ENCODE data around the gene MACROD1. TPM values are rescaled to one million over a fixed set of nuclear protein-coding genes. Genes with fewer than 3 reads are reported as not detected.

MACROD1 gene
- total and polyA plus RNA-seq, 5 donors from 2014 or later = 5.3 to 12.7 (median 6.5) TPM

- Histone ChIP-seq H3K4me1 (ENCODE audit: control insufficient read depth, insufficient read depth, low read length, poor library complexity, severe bottlenecking) (peaks cover 41% of the 10 kb centered on the region), H3K36me3 (ENCODE audit: control insufficient read depth, insufficient read depth, low read length) (peaks cover 45% of the 10 kb centered on the region), H3K9me3 (ENCODE audit: control insufficient read depth in 2 of 2, low read length in 2 of 2) (no peaks in the 10 kb centered on the region), H3K27ac (ENCODE audit: insufficient read depth, low read length, poor library complexity, severe bottlenecking) (peak overlapping the region; percentile 85), H3K27me3 (ENCODE audit: control insufficient read depth, insufficient read depth, low read length) (no peaks in the 10 kb centered on the region), H3K4me3 (ENCODE audit: low read depth, low read length) (peak overlapping the region; percentile 84)
- H3K4me3 Mint-ChIP-seq = peak overlapping the region; percentile 93 to 99 (median 96)
- peaks cover 19% of the 10 kb centered on the region for H3K36me3 Mint-ChIP-seq
- no peaks in the 10 kb centered on the region for H3K9me3 Mint-ChIP-seq
- H3K27ac Mint-ChIP-seq = peak overlapping the region; percentile 91 to 96 (median 94)
- DNase-seq (peak; percentile 54 to 90 (median 74)), ATAC-seq (ENCODE audit: low read depth in 2 of 2) (peak; percentile 76 to 78)
- H3K4me1 Mint-ChIP-seq = peaks cover 7 to 64% (median 28%) of the 10 kb centered on the region in 4 donors
- H3K27me3 Mint-ChIP-seq = no peaks in the 10 kb centered on the region
Observed at GRCh38 chr11:64207256-64208085, 41.6 kb upstream of the MACROD1 start.

- H3K27ac Mint-ChIP-seq = peak within 1 kb of the TSS; percentile 91 to 96 (median 94)
- peak; percentile 54 to 93 (median 63) for DNase-seq
- H3K4me1 Mint-ChIP-seq = peaks cover 6 to 60% (median 22%) of the 10 kb centered on the region in 4 donors
- H3K36me3 Mint-ChIP-seq = peaks cover 19% of the 10 kb centered on the region
- H3K9me3 Mint-ChIP-seq = no peaks in the 10 kb centered on the region
- peak; percentile 65 for ATAC-seq (ENCODE audit: low read depth in 2 of 2)
- H3K27me3 Mint-ChIP-seq = no peaks in the 10 kb centered on the region
- peak within 1 kb of the TSS; percentile 93 to 99 (median 96) for H3K4me3 Mint-ChIP-seq
- H3K36me3 ChIP-seq (ENCODE audit: control insufficient read depth, insufficient read depth, low read length) = peaks cover 44% of the 10 kb centered on the region
- peak within 1 kb of the TSS; percentile 84 for H3K4me3 ChIP-seq (ENCODE audit: low read depth, low read length)
- peaks cover 41% of the 10 kb centered on the region for H3K4me1 ChIP-seq (ENCODE audit: control insufficient read depth, insufficient read depth, low read length, poor library complexity, severe bottlenecking)
- peak within 1 kb of the TSS; percentile 85 for H3K27ac ChIP-seq (ENCODE audit: insufficient read depth, low read length, poor library complexity, severe bottlenecking)
- H3K27me3 ChIP-seq (ENCODE audit: control insufficient read depth, insufficient read depth, low read length) = no peaks in the 10 kb centered on the region
- no peaks in the 10 kb centered on the region for H3K9me3 ChIP-seq (ENCODE audit: control insufficient read depth in 2 of 2, low read length in 2 of 2)
Observed at GRCh38 chr11:64206457-64207255, 40.7 kb upstream of the MACROD1 start, which contains the start of gene FERMT3. FERMT3 (plus strand) TSS chr11:64206721; CDS start chr11:64207365, 644 bp downstream.

DNA sequence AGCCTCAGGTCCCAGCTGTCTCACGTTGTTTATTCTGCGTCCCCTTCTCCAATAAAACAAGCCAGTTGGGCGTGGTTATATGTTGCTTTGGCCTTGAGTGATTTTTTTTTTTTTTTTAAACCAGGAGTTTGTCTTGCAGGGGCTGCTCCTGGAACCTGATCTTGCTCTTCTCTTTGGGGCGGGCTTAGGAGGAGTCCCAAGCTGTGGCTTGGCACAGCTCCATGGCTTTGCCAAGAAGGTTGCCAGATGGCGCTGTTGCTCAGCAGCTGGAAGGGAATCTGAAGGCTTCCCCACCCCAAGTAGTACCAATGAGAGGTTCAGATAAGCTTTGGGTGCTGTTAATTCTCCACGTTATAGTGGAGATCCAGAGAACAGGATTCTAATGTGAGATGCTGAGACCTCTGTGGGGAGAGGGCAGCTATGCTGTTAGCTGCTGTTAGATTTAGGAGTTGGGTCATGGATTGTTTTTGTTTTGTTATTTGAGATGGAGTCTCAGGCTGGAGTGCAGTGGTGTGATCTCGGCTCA is 38.6 kb upstream of the MACROD1 start:
- ATAC-seq (ENCODE audit: low read depth in 2 of 2) (peak; percentile 44 to 54), DNase-seq (peak; percentile 71 to 86 (median 83))
- Histone ChIP-seq H3K27ac (ENCODE audit: insufficient read depth, low read length, poor library complexity, severe bottlenecking) (peak overlapping the region; percentile 18), H3K27me3 (ENCODE audit: control insufficient read depth, insufficient read depth, low read length) (no peaks in the 10 kb centered on the region), H3K9me3 (ENCODE audit: control insufficient read depth in 2 of 2, low read length in 2 of 2) (no peaks in the 10 kb centered on the region), H3K36me3 (ENCODE audit: control insufficient read depth, insufficient read depth, low read length) (peaks cover 48% of the 10 kb centered on the region), H3K4me1 (ENCODE audit: control insufficient read depth, insufficient read depth, low read length, poor library complexity, severe bottlenecking) (peaks cover 41% of the 10 kb centered on the region), H3K4me3 (ENCODE audit: low read depth, low read length) (no peak overlapping the region)
- Mint-ChIP-seq H3K27ac (peak overlapping the region; percentile 83 to 95 (median 89)), H3K9me3 (no peaks in the 10 kb centered on the region), H3K4me1 (peaks cover 6 to 50% (median 21%) of the 10 kb centered on the region in 4 donors), H3K36me3 (peaks cover 31% of the 10 kb centered on the region), H3K27me3 (no peaks in the 10 kb centered on the region), H3K4me3 (peak overlapping the region; percentile 80 to 87 (median 82))

DNA sequence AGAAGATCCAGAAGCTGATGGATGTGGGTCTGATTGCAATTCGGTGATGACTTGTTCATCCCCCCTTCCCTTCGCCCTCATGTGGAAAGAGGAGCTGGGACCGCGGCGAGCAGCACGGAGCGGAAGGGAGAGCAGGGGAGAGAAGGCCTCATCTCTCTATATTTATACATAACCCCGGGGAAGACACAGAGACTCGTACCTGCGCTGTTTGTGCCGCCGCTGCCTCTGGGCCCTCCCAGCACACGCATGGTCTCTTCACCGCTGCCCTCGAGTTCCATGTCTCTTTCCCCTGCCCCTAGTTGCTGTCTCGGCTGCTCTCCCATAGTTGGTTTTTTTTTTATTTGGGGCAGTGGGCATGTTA is 38.1 kb upstream of the MACROD1 start:
- H3K36me3 ChIP-seq (ENCODE audit: control insufficient read depth, insufficient read depth, low read length) = peaks cover 48% of the 10 kb centered on the region
- H3K27me3 Mint-ChIP-seq = no peaks in the 10 kb centered on the region
- peaks cover 6 to 47% (median 21%) of the 10 kb centered on the region in 4 donors for H3K4me1 Mint-ChIP-seq
- H3K4me3 ChIP-seq (ENCODE audit: low read depth, low read length) = no peak overlapping the region
- no peaks in the 10 kb centered on the region for H3K9me3 ChIP-seq (ENCODE audit: control insufficient read depth in 2 of 2, low read length in 2 of 2)
- no peaks in the 10 kb centered on the region for H3K9me3 Mint-ChIP-seq
- no peak overlapping the region for H3K4me3 Mint-ChIP-seq
- peaks cover 31% of the 10 kb centered on the region for H3K36me3 Mint-ChIP-seq
- H3K27ac Mint-ChIP-seq = peak overlapping the region in 2 of 3 donors; percentile 83 to 89
- H3K27me3 ChIP-seq (ENCODE audit: control insufficient read depth, insufficient read depth, low read length) = no peaks in the 10 kb centered on the region
- peak overlapping the region; percentile 18 for H3K27ac ChIP-seq (ENCODE audit: insufficient read depth, low read length, poor library complexity, severe bottlenecking)
- peaks cover 40% of the 10 kb centered on the region for H3K4me1 ChIP-seq (ENCODE audit: control insufficient read depth, insufficient read depth, low read length, poor library complexity, severe bottlenecking)
- DNase-seq (no peak), ATAC-seq (ENCODE audit: low read depth in 2 of 2) (no peak)

- Histone ChIP-seq H3K27ac (ENCODE audit: insufficient read depth, low read length, poor library complexity, severe bottlenecking) (no peak overlapping the region), H3K9me3 (ENCODE audit: control insufficient read depth in 2 of 2, low read length in 2 of 2) (no peaks in the 10 kb centered on the region), H3K36me3 (ENCODE audit: control insufficient read depth, insufficient read depth, low read length) (peaks cover 47% of the 10 kb centered on the region), H3K27me3 (ENCODE audit: control insufficient read depth, insufficient read depth, low read length) (no peaks in the 10 kb centered on the region), H3K4me1 (ENCODE audit: control insufficient read depth, insufficient read depth, low read length, poor library complexity, severe bottlenecking) (peaks cover 35% of the 10 kb centered on the region), H3K4me3 (ENCODE audit: low read depth, low read length) (no peak overlapping the region)
- no peaks in the 10 kb centered on the region for H3K9me3 Mint-ChIP-seq
- DNase-seq (no peak), ATAC-seq (ENCODE audit: low read depth in 2 of 2) (no peak)
- H3K27ac Mint-ChIP-seq = peak overlapping the region in 2 of 3 donors; percentile 78 to 83
- H3K27me3 Mint-ChIP-seq = no peaks in the 10 kb centered on the region
- peak overlapping the region in 1 of 4 donors; percentile 3 for H3K4me3 Mint-ChIP-seq
- H3K4me1 Mint-ChIP-seq = peaks cover 6 to 41% (median 19%) of the 10 kb centered on the region in 4 donors
- H3K36me3 Mint-ChIP-seq = peaks cover 31% of the 10 kb centered on the region
Observed at GRCh38 chr11:64203421-64204079, 37.6 kb upstream of the MACROD1 start.

- H3K27ac Mint-ChIP-seq = peak overlapping the region in 1 of 3 donors; percentile 83
- H3K9me3 Mint-ChIP-seq = no peaks in the 10 kb centered on the region
- H3K4me3 Mint-ChIP-seq = no peak overlapping the region
- peaks cover 52% of the 10 kb centered on the region for H3K36me3 ChIP-seq (ENCODE audit: control insufficient read depth, insufficient read depth, low read length)
- ATAC-seq (ENCODE audit: low read depth in 2 of 2) (no peak), DNase-seq (no peak)
- peaks cover 6 to 39% (median 18%) of the 10 kb centered on the region in 4 donors for H3K4me1 Mint-ChIP-seq
- no peaks in the 10 kb centered on the region for H3K27me3 Mint-ChIP-seq
- H3K4me1 ChIP-seq (ENCODE audit: control insufficient read depth, insufficient read depth, low read length, poor library complexity, severe bottlenecking) = peaks cover 30% of the 10 kb centered on the region
- H3K4me3 ChIP-seq (ENCODE audit: low read depth, low read length) = no peak overlapping the region
- H3K27me3 ChIP-seq (ENCODE audit: control insufficient read depth, insufficient read depth, low read length) = no peaks in the 10 kb centered on the region
- no peaks in the 10 kb centered on the region for H3K9me3 ChIP-seq (ENCODE audit: control insufficient read depth in 2 of 2, low read length in 2 of 2)
- peaks cover 31% of the 10 kb centered on the region for H3K36me3 Mint-ChIP-seq
- H3K27ac ChIP-seq (ENCODE audit: insufficient read depth, low read length, poor library complexity, severe bottlenecking) = no peak overlapping the region
Observed at GRCh38 chr11:64202992-64203391, 37.1 kb upstream of the MACROD1 start.

DNA sequence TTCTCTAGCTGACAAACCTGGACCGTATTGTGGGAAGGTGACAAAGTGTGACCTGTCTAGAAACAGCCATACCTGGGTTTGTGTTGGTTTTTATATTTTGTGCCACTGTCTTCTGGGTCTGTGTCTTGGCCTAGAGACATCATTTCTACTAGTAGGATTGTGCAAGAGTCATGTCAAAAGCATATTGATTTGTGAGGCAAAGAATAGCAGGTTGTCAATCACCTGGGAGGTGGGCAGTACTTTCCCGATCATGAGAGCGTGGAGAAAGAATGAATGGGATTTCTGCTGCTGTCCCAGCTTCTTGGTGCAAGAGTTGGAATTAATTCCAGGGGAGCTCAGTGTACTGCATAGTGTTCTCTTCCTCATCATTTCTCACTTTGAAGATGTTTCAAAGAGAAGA is 35.6 kb upstream of the MACROD1 start:
- peaks cover 42% of the 10 kb centered on the region for H3K36me3 Mint-ChIP-seq
- ATAC-seq (ENCODE audit: low read depth in 2 of 2) (no peak), DNase-seq (no peak)
- Histone ChIP-seq H3K27me3 (ENCODE audit: control insufficient read depth, insufficient read depth, low read length) (no peaks in the 10 kb centered on the region), H3K4me3 (ENCODE audit: low read depth, low read length) (no peak overlapping the region), H3K9me3 (ENCODE audit: control insufficient read depth in 2 of 2, low read length in 2 of 2) (no peaks in the 10 kb centered on the region), H3K27ac (ENCODE audit: insufficient read depth, low read length, poor library complexity, severe bottlenecking) (no peak overlapping the region), H3K36me3 (ENCODE audit: control insufficient read depth, insufficient read depth, low read length) (peaks cover 66% of the 10 kb centered on the region), H3K4me1 (ENCODE audit: control insufficient read depth, insufficient read depth, low read length, poor library complexity, severe bottlenecking) (peaks cover 19% of the 10 kb centered on the region)
- H3K27me3 Mint-ChIP-seq = no peaks in the 10 kb centered on the region
- H3K4me3 Mint-ChIP-seq = peak overlapping the region in 1 of 4 donors; percentile 41
- H3K4me1 Mint-ChIP-seq = peaks cover 6 to 31% (median 16%) of the 10 kb centered on the region in 4 donors
- no peaks in the 10 kb centered on the region for H3K9me3 Mint-ChIP-seq
- peak overlapping the region in 1 of 3 donors; percentile 67 for H3K27ac Mint-ChIP-seq

Data from CD4-positive, CD25-positive, alpha-beta regulatory T cell (primary cell).